Ovary (tissue), 9 donors: Measurements from ENCODE around the gene WAS. TPM values are rescaled to one million over a fixed set of nuclear protein-coding genes. Genes with fewer than 3 reads are reported as not detected.

Source experiments
- DNase-seq, 5 donors: peaks; one replicate each; pipeline ENCODE4 v3.0.0-alpha.2; 2019 to 2020
- H3K27ac ChIP-seq, 2 donors: fragments of 200-600 bp; one replicate each; pipeline versions ENCODE4 v1.5.1 to v1.8.0; 2019 to 2022
- H3K27me3 ChIP-seq: fragments of 200-600 bp; one replicate; pipeline ENCODE4 v1.8.0; 2022
- H3K36me3 ChIP-seq: fragments of 200-600 bp; sonication (generic); one replicate; pipeline ENCODE4 v1.5.1; 2019
- H3K4me1 ChIP-seq: one replicate; pipeline ENCODE4 v1.8.1; 2013; ENCODE audit warnings: mild to moderate bottlenecking, moderate library complexity; ENCODE audit not compliant: insufficient read depth
- H3K4me3 ChIP-seq: fragments of 200-600 bp; sonication (generic); one replicate; pipeline ENCODE4 v1.5.1; 2017
- H3K9me3 ChIP-seq, 2 donors: fragments of 200-600 bp in 1 of 2; sonication (generic) in 1 of 2; one replicate each; pipeline versions ENCODE4 v1.5.1 to v1.8.1; 2013 to 2019; ENCODE audit warnings: mild to moderate bottlenecking in 1 of 2, moderate library complexity in 1 of 2
- EP300 ChIP-seq: sonication (generic); formaldehyde crosslinking; IDR thresholded peaks from one replicate; pipeline ENCODE4 v1.6.1; 2017; ENCODE audit warnings: antibody characterized with exemption
- POLR2A ChIP-seq: fragments of 450-650 bp; IDR thresholded peaks from one replicate; pipeline ENCODE4 v1.6.1; 2017; ENCODE audit warnings: antibody characterized with exemption, mild to moderate bottlenecking, moderate library complexity
- WGBS, 3 donors: extraction: QIAGEN DNeasy Blood & Tissue Kit in 1 of 3; methylation state at CpG; one replicate each; pipeline versions ENCODE4 v1.1.5 to v1.1.7; 2013 to 2017; 5-methylcytosine and 5-hydroxymethylcytosine counted together
- intact Hi-C, 4 donors: fragments of 100-400 bp; cut with DNase I; formaldehyde crosslinking; loops; one replicate each; pipeline versions ENCODE4 v1.11.0 to v1.15.1; 2022 to 2023
- polyA plus RNA-seq, 2 donors: library from polyadenylated mRNA; stranded (reverse); fragments of 200-250 nt in 1 of 2; fragments of 350-450 nt in 1 of 2; fragmentation: Illumina TruSeq in 1 of 2; extraction: RNeasy Lipid Tissue Mini Kit (QIAGEN cat#74804) in 1 of 2; gene quantifications; one replicate each; pipeline ENCODE4 v1.2.3, GENCODE V29; 2013 to 2014
- small RNA-seq: library from RNA; depleted of rRNA; stranded (forward); fragments of <200 nt; gene quantifications from one replicate; pipeline ENCODE3, GENCODE V24; 2016
- total RNA-seq, 7 donors: library from RNA; depleted of rRNA in 2 of 7; stranded (reverse); fragments of >200 nt in 2 of 7; fragmentation: NEBNext Ultra II Directional in 3 of 7; extraction: Animal tissue kit (Norgen Biotek cat#: 25700) in 3 of 7; gene quantifications; one replicate each; pipeline versions ENCODE4 v1.1.0 to v1.2.4, GENCODE V29; 2016 to 2023
- TF ChIP-seq, protein P1 (sequence below), 3 donors: fragments of 450-650 bp in 2 of 3; fragments of 200-600 bp in 1 of 3; IDR thresholded peaks; one replicate each; pipeline versions ENCODE4 v1.5.1 to v1.8.0; 2016 to 2022; ENCODE audit warnings: antibody characterized with exemption in 3 of 3, mild to moderate bottlenecking in 1 of 3
- donor health status: DM: no; HTN: no; CAD: no; lungs with moderate emphysema.
- donor health status: DM: no; HTN: no; CAD: no.
- donor health status: Bipolar disorder and iron deficiency.
- donor health status: DM: yes; HTN: yes; CAD: no.
- donor health status: DM: no; HTN: no; CAD: no.
- donor health status: DM: yes; HTN: yes; CAD: no.

WAS gene
- total and polyA plus RNA-seq, 9 donors: 0.95 to 7.7 (median 3.1) TPM

DNA sequence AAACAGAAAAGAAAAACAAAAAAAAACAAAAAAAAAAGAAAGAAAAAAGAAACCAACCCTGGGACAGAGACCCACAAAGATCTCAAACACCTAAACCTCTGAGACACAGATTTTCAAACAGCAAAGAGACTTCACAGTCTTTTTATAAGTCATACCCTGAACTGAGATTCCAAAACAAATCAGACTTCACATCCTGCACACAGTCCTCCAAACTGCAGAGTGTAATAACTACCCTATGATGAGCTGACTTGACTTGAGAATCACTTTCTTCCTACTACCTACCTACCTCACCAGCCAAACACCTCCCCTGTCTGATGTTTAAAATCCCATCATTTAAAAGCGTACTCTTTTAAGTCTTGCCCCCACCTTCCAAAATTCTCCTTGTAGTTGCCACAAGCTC lies 52.7 kb downstream of the WAS start:
- intact Hi-C loops: no loop called here
- H3K36me3 ChIP-seq: no peaks in the 10 kb centered on the region
- H3K4me3 ChIP-seq: no peak overlapping the region
- H3K9me3 ChIP-seq: no peaks in the 10 kb centered on the region
- H3K27me3 ChIP-seq: no peaks in the 10 kb centered on the region
- 56 to 60% (median 56%) methylated on average over 1 of the region's 1 CpG for whole genome bisulfite sequencing, 3 donors
- TF ChIP-seq POLR2A (no peak), EP300 (no peak)
- no peak overlapping the region for H3K27ac ChIP-seq
- H3K4me1 ChIP-seq: no peaks in the 10 kb centered on the region
- no peak for DNase-seq

DNA sequence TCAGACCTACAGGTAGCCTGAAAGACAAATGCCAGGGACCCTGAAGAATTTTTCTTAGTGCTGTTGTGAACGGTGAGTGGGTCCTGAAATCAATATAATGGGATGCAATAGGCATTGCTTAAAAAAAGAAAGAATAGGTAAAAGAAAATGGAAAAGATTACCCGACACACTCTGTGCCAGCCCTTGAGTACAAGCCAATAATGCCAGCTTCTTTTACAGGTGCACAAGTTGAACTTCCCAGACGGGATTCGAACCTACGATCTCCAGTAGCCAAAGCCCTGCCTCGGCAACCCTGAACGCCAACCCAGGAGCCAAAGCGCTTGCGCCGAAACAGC lies 53.2 kb downstream of the WAS start:
- no peaks in the 10 kb centered on the region for H3K27me3 ChIP-seq
- 40 to 50% (median 45%) methylated on average over 10 of the region's 10 CpGs for WGBS, 3 donors
- no peak overlapping the region for H3K27ac ChIP-seq
- no peaks in the 10 kb centered on the region for H3K9me3 ChIP-seq
- no peaks in the 10 kb centered on the region for H3K36me3 ChIP-seq
- TF ChIP-seq POLR2A (no peak), EP300 (no peak)
- TF ChIP-seq, protein P1, sequence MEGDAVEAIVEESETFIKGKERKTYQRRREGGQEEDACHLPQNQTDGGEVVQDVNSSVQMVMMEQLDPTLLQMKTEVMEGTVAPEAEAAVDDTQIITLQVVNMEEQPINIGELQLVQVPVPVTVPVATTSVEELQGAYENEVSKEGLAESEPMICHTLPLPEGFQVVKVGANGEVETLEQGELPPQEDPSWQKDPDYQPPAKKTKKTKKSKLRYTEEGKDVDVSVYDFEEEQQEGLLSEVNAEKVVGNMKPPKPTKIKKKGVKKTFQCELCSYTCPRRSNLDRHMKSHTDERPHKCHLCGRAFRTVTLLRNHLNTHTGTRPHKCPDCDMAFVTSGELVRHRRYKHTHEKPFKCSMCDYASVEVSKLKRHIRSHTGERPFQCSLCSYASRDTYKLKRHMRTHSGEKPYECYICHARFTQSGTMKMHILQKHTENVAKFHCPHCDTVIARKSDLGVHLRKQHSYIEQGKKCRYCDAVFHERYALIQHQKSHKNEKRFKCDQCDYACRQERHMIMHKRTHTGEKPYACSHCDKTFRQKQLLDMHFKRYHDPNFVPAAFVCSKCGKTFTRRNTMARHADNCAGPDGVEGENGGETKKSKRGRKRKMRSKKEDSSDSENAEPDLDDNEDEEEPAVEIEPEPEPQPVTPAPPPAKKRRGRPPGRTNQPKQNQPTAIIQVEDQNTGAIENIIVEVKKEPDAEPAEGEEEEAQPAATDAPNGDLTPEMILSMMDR (IDR thresholded peaks at IDR 0.05): no peak
- intact Hi-C loops: no loop called here
- peak overlapping the region; percentile 20 for H3K4me3 ChIP-seq
- DNase-seq: no peak
- H3K4me1 ChIP-seq: no peaks in the 10 kb centered on the region

DNA sequence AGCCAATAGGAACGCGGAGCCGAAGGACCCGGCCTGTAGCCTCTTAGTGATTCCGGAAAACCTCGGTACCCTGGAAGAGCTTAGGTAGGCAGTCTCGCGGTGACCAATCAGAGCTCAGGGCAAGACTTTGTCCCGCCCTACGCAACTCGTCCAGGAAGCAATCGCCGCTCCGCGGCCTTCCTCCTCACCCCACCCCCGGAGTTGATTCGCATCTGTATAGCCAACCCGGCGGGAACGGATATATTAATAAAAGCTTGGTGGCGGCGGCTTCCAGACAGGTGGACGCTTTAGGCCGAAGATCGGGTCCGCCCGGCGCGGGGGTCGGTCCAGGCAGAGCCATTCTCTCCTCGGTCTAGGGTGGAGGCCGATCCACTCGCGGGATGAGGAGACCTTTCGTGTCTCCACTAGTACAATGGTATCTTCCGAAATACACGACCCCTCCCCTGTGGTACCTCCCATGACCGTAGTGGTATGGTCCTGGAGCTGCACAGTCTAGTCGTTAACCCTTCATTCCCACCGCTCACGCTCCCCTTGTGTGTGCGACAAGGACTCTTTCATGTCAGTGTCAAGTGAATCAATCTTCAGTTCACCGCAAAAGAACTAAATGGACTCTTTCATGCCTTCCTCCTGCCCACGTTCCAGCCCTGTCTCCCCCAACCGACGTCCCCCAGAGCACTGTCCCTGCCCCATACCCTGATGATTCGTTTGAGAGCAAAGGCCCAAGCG lies 53.8 kb downstream of the WAS start:
- intact Hi-C loops: no loop called here
- Histone ChIP-seq H3K4me3 (peak overlapping the region; percentile 46), H3K9me3 (no peaks in the 10 kb centered on the region), H3K27me3 (no peaks in the 10 kb centered on the region), H3K4me1 (no peaks in the 10 kb centered on the region), H3K27ac (peak overlapping the region; percentile 88), H3K36me3 (no peaks in the 10 kb centered on the region)
- TF ChIP-seq, protein P1 (IDR thresholded peaks at IDR 0.05): no peak
- TF ChIP-seq POLR2A: peak; percentile 53
- WGBS, 3 donors: 34 to 41% (median 34%) methylated on average over 45 to 48 of the region's 48 CpGs
- peak; percentile 87 to 92 (median 89) for DNase-seq

DNA sequence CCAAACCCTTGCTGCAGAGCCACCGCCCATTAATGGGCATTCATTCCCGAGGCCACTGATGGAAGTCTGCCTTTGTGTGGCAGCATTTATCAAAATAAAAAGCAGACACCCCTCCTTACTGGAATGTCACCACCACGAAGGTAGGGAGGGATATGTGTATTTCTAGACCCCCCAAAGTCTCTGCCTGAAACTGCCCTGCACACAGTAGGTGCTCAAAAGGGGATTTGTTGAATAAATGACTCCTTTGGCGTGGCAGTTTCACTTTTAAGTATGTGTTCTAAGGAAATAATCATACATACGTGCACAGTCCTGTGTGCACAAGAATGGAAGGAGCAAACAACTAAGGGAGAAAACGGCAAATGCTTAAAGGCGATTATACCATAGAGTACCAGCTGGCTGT lies 54.3 kb downstream of the WAS start:
- Histone ChIP-seq H3K27me3 (no peaks in the 10 kb centered on the region), H3K9me3 (no peaks in the 10 kb centered on the region), H3K27ac (peak overlapping the region in 1 of 2 donors; percentile 88), H3K4me3 (peak overlapping the region; percentile 46), H3K4me1 (no peaks in the 10 kb centered on the region), H3K36me3 (no peaks in the 10 kb centered on the region)
- 43 to 53% (median 47%) methylated on average over 7 of the region's 7 CpGs for WGBS, 3 donors
- TF ChIP-seq POLR2A (no peak), EP300 (no peak)
- TF ChIP-seq, protein P1 (IDR thresholded peaks at IDR 0.05): no peak
- DNase-seq: no peak
- intact Hi-C loops: no loop called here

Small RNA genes within 50 kb of the gene (small RNA-seq; reads per million reads assigned to genes)
- not detected for gene RNU6-1056P

Other genes starting within 250 kb of the WAS start
- gene SLC38A5, start 213.5 kb upstream of the WAS start, total RNA-seq: 10 to 100 TPM in 4 of 7 donors, 1 to 10 TPM in 3; 6.2 to 26.0 (median 13.6) TPM
- 10 to 100 TPM in 1 of 2 donors, 1 to 10 TPM in 1; 8.3 to 10.7 TPM for gene SLC38A5, start 213.5 kb upstream of the WAS start, polyA plus RNA-seq
- 10 to 100 TPM; 23.2 to 45.9 (median 32.7) TPM for gene FTSJ1, start 207.6 kb upstream of the WAS start, total RNA-seq
- gene FTSJ1, start 207.6 kb upstream of the WAS start, polyA plus RNA-seq: 10 to 100 TPM; 24.8 to 28.2 TPM
- 10 to 100 TPM in 3 of 7 donors, 1 to 10 TPM in 4; 8.0 to 13.9 (median 9.9) TPM for gene PORCN, start 174.8 kb upstream of the WAS start, total RNA-seq
- gene PORCN, start 174.8 kb upstream of the WAS start, polyA plus RNA-seq: 10 to 100 TPM in 1 of 2 donors, 1 to 10 TPM in 1; 7.6 to 10.9 TPM
- gene EBP, start 162.0 kb upstream of the WAS start, total RNA-seq: 10 to 100 TPM; 15.4 to 83.3 (median 20.0) TPM
- gene EBP, start 162.0 kb upstream of the WAS start, polyA plus RNA-seq: 100 to 1,000 TPM in 1 of 2 donors, 10 to 100 TPM in 1; 28.3 to 117 TPM
- 10 to 100 TPM in 6 of 7 donors, 1 to 10 TPM in 1; 8.1 to 16.0 (median 12.2) TPM for gene TBC1D25, start 144.1 kb upstream of the WAS start, total RNA-seq
- 10 to 100 TPM in 1 of 2 donors, 1 to 10 TPM in 1; 8.5 to 10.8 TPM for gene TBC1D25, start 144.1 kb upstream of the WAS start, polyA plus RNA-seq
- gene RBM3, start 109.3 kb upstream of the WAS start, total RNA-seq: 100 to 1,000 TPM; 103 to 421 (median 153) TPM
- 100 to 1,000 TPM; 139 to 205 TPM for gene RBM3, start 109.3 kb upstream of the WAS start, polyA plus RNA-seq
- 100 to 1,000 TPM in 6 of 7 donors, 10 to 100 TPM in 1; 98.8 to 189 (median 148) TPM for gene WDR13, start 86.3 kb upstream of the WAS start, total RNA-seq
- gene WDR13, start 86.3 kb upstream of the WAS start, polyA plus RNA-seq: 100 to 1,000 TPM in 1 of 2 donors, 1 to 10 TPM in 1; 8.5 to 169 TPM
- 1 to 10 TPM; 3.2 to 7.7 (median 5.2) TPM for gene SUV39H1, start 12.9 kb downstream of the WAS start, total RNA-seq
- gene SUV39H1, start 12.9 kb downstream of the WAS start, polyA plus RNA-seq: 1 to 10 TPM; 3.5 to 5.6 TPM
- gene GLOD5, start 77.9 kb downstream of the WAS start, total RNA-seq: not detected
- not detected for gene GLOD5, start 77.9 kb downstream of the WAS start, polyA plus RNA-seq
- gene GATA1, start 102.8 kb downstream of the WAS start, total RNA-seq: under 1 TPM in 1 of 7 donors, not detected in 6; 0.46 TPM
- gene GATA1, start 102.8 kb downstream of the WAS start, polyA plus RNA-seq: under 1 TPM in 1 of 2 donors, not detected in 1; 0.08 TPM
- gene HDAC6, start 118.3 kb downstream of the WAS start, total RNA-seq: 100 to 1,000 TPM in 2 of 7 donors, 10 to 100 TPM in 5; 49.1 to 115 (median 86.1) TPM
- 10 to 100 TPM; 56.7 to 95.3 TPM for gene HDAC6, start 118.3 kb downstream of the WAS start, polyA plus RNA-seq
- not detected for gene ERAS, start 142.7 kb downstream of the WAS start, total RNA-seq
- not detected for gene ERAS, start 142.7 kb downstream of the WAS start, polyA plus RNA-seq
- gene PCSK1N, start 151.8 kb downstream of the WAS start, total RNA-seq: 10 to 100 TPM in 1 of 7 donors, 1 to 10 TPM in 2, under 1 TPM in 4; 0.43 to 10.6 (median 0.84) TPM
- under 1 TPM in 1 of 2 donors, not detected in 1; 0.41 TPM for gene PCSK1N, start 151.8 kb downstream of the WAS start, polyA plus RNA-seq
- gene TIMM17B, start 214.0 kb downstream of the WAS start, total RNA-seq: 10 to 100 TPM; 28.1 to 43.9 (median 32.8) TPM
- gene TIMM17B, start 214.0 kb downstream of the WAS start, polyA plus RNA-seq: 10 to 100 TPM in 1 of 2 donors, 1 to 10 TPM in 1; 7.2 to 37.2 TPM
- gene PQBP1, start 214.1 kb downstream of the WAS start, total RNA-seq: 100 to 1,000 TPM in 5 of 7 donors, 10 to 100 TPM in 2; 85.8 to 149 (median 105) TPM
- gene PQBP1, start 214.1 kb downstream of the WAS start, polyA plus RNA-seq: 100 to 1,000 TPM in 1 of 2 donors, 10 to 100 TPM in 1; 71.2 to 145 TPM
- gene SLC35A2, start 227.8 kb downstream of the WAS start, total RNA-seq: 10 to 100 TPM in 4 of 7 donors, 1 to 10 TPM in 3; 8.2 to 18.8 (median 12.5) TPM
- gene SLC35A2, start 227.8 kb downstream of the WAS start, polyA plus RNA-seq: 10 to 100 TPM; 10.3 to 14.3 TPM
- gene PIM2, start 235.2 kb downstream of the WAS start, total RNA-seq: 10 to 100 TPM in 1 of 7 donors, 1 to 10 TPM in 6; 6.3 to 13.0 (median 8.8) TPM
- 10 to 100 TPM in 1 of 2 donors, 1 to 10 TPM in 1; 8.9 to 22.9 TPM for gene PIM2, start 235.2 kb downstream of the WAS start, polyA plus RNA-seq